Stimulated activated CD8-positive, alpha-beta memory T cell treated with anti-CD3 and anti-CD28 coated beads, Interleukin-12 subunit alpha, Interleukin-12 subunit beta, amount 100 ng/mL, for 24 hours (primary cell): Measurements from ENCODE around the gene HEXB.
"Not testable (repeated sequence)": the region's sequence is repeated elsewhere in the genome, so short reads cannot be mapped to it uniquely, and the experiment has no call there.

Experiments used
- DNase-seq: peaks from one replicate; pipeline ENCODE4 v3.0.0-alpha.2; 2020; ENCODE audit errors: extremely low read depth

The HEXB gene

GRCh38 chr5:74659172-74659571 is 25.9 kb upstream of the HEXB start:
- no peak for DNase-seq

DNA sequence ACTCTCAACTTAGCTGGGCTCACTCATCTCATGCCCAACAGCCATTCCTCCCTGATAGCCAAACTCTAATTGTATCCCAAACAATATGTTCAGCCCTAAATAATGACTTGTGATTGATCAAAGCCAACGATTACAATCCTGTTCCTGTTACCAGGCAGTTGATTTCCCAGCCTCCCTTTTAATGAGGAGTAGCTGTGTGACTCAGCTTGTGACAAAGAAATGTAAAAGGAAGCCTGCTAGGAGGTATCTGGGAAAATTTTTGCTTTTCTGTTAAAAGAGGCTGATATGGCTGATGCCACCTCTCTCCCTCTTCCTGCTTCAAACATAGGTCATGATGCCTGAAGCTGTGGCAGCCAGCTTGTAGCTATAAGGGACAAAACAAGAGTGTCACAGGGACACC is 24.9 kb upstream of the HEXB start:
- no peak for DNase-seq

DNA sequence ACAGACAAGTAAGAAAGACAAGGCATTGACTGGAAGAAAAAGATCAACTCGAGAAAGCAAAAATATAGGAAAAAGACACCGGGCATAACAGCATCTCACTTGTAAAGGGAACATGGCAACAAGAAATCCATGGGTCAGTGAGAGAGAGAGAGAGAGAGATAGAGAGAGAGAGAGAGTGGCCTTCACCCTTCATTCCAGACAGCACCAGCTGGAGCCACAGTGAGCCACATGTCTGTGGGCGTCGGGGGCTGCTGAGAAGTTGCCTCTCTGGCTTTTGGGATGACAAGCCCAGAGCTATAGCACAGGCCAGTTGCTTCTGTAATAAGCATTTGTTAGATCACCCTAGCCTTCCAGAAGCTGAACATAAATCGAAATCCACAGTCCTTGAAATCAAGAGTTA is 24.2 kb upstream of the HEXB start:
- no peak for DNase-seq

DNA sequence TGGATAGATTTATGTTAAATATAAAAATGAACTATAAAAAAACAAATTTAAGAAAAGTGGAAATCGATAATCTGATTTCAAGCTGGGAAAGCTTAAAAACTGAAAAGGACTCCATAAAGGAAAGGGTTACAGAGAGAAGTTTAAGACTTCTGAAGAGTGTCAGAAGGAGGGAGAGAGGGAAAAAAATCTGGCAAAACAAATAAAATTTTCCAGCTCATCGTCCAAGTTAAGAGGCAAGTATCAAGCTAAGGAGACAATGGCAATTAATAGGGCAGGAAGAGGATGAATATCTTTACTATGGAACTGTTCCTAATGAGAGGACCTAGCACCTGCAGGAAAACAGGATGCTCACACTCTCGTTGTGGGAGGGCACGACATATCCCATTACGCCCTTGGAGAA is 20.5 kb upstream of the HEXB start:
- DNase-seq: no peak

DNA sequence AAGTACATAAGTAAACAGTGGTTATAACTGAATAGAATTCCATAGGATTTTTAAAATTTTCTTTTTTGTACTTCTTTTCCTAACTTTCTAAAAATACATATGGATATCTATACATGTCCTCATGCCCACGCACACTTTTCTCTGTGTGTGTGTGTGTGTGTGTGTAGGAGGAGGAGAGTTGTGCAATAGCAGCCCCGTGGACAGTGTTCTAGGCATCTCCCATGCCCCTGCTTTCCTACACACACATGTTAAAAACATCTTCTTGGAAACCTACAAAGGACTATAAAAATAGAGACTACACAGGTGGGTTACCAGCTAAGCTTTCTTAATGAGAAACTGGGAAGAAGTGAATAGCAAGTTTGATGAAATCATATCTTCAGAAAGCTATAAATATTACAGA is 19.8 kb upstream of the HEXB start:
- DNase-seq: no peak

DNA sequence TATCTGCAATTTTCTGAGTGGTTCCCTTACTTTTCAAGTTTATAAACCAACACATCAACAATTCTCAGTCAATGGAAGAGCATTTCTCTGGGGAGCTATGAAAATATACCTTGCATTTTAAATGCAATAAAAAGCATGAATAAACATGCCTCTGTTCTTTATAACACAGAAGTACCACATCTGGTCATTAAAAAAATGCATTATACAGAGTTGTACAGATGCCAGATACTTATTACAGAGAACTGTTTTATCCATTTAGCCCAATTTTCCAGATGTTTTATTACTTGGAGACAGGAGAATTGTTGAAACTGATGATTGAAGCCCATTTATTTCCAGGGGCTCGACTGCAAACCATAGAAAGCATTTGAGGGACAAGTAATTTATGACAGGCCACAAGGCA is 19.2 kb upstream of the HEXB start:
- no peak for DNase-seq

DNA sequence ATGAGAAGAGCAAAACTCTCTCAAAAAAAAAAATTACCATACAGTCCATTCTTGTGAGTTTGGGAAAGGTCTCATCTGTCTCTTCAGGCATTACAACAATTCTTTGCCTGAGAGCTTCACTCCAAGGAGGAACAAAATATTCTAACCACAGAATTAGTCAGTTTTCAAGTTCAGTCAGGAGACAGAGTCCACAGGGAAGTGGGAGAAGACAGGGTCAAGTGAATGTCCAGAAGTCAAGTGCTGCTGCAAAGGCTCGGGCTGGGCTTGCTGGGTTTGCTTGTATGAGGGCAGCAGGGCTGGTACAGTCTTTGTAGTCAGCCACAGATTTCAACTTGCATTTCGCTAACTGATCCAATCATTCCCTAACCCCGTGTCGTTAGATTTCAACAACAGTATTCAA is 17.6 kb upstream of the HEXB start:
- DNase-seq: no peak

DNA sequence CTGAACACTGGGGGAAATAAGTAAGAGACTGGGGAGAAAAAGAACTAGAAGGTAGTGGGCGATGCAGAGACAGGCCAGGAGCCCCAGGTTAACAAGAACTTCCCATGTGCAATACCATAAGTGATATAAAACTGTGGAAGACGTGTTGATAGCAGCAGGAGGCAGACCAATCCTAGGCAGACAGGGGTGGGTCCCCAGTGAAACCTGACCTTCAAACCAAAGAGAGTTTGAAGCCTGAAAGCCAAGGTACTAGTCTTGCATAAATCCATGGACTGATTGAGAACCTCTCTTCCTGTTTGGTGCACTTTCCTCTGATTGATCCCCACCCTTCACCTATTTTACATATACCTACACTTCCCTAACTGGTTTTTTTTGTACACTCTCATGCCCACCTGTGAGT is 15.2 kb upstream of the HEXB start:
- DNase-seq: no peak

GRCh38 chr5:74670396-74671038 is 14.5 kb upstream of the HEXB start:
- DNase-seq: no peak

- DNase-seq: no peak
Observed at GRCh38 chr5:74672215-74672877, 12.7 kb upstream of the HEXB start.

DNA sequence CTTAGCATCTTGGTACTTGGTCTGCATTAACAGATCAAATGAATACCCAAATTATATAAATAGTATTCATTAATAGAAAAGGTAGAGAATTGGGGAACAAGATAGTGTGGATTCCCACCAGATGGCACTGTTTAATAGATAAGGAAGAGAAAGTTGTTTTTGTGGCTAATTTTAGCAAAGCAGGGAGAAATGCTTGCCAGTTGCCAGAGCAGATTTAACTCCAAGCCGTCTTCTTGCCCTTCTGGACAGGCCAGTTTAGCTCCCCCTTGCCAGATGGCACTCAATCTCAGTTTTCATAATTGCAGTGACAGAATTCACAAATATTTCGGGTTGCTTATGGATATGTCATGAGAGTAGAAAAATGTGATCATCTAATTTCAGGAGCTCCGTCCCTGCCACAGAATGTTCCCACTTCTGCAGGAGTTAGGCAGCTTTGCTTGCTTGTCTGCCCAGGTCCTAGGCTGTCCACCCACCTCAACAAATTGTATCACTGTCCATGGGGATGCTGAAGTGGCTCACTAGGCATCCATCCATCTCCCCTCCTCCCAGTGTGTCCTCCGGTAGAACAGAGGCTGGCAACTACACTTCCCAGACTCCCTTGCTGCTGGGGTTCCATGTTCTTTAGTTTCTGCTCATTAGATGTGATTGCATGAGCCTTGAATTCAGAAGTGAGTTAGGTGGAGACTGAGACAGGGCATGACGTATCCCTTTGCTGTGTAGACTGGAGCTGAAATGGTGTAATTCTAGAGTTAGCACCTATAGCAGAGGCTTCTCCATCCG is 11.8 kb upstream of the HEXB start:
- no peak for DNase-seq

DNA sequence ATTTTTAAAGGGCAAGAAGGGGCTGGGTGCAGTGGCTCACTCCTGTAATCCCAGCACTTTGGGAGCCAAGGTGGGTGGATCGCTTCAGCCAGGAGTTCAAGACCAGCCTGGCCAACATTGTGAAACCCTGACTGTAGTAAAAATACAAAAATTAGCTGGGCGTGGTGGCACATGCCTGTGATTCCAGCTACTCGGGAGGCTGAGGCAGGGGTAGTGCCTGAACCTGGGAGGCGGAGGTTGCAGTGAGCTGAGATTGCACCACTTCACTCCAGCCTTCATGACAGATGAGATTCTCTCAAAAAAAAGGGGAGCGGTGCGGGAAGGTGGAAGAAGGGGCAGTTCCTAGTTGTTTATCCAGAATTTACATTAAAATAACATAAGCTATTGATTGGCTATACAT is 8.6 kb upstream of the HEXB start:
- not testable (repeated sequence) for DNase-seq

DNA sequence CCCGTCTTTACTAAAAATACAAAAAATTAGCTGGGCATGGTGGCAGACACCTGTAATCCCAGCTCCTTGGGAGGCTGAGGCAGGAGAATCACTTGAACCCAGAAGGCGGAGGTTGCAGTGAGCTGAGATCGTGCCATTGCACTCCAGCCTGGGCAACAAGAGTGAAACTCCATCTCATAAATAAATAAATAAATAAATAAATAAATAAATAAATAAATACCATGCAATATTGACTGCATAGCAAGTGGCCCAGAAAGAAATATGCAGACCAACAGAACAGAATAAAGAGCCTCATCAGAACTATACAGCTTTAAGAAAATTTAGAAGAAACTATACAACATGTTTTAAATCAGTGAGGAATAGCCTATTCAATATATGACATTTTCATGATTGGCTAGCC is 6.9 kb upstream of the HEXB start:
- DNase-seq: not testable (repeated sequence)

DNA sequence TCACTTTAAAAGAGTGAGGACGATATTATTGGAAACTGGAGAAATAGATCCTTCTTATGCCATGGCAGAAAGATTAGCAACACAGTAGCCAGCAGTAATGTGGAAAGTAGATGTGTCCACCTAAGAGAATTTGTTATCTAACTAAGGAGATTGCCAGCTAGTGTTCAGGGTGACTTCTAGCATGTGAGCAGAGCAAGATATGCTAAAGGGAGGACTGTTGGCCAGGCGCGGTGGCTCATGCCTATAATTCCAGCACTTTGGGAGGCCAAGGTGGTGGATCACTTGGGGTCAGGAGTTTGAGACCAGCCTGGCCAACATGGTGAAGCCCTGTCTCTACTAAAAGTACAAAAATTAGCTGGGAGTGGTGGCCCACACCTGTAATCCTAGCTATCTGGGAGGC is 5.7 kb upstream of the HEXB start:
- DNase-seq: not testable (repeated sequence)

GRCh38 chr5:74679966-74680365 is 5.1 kb upstream of the HEXB start:
- no peak for DNase-seq

GRCh38 chr5:74685979-74686631 is 1.1 kb downstream of the HEXB start:
- DNase-seq: no peak

- no peak for DNase-seq
Observed at GRCh38 chr5:74686962-74687751, 2.1 kb downstream of the HEXB start.

DNA sequence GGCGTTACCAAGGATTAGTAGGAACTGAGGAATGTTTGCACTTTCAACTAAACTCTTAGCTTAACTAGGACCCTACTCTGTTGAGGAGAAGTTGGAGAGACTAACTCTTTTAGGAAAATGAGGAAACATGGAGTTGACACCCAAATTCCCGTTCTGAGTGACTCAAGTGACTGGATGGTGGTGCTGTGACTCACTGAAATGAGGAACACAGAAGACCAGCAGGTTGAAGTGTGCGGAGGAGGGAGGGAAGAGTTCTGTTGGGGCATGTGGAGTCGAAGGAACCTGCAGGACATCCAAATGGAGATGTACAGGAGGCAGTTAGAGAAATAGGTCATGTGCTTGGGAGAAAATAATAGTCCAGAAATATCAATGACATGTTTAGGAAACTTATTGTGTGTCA is 8.2 kb downstream of the HEXB start:
- no peak for DNase-seq

DNA sequence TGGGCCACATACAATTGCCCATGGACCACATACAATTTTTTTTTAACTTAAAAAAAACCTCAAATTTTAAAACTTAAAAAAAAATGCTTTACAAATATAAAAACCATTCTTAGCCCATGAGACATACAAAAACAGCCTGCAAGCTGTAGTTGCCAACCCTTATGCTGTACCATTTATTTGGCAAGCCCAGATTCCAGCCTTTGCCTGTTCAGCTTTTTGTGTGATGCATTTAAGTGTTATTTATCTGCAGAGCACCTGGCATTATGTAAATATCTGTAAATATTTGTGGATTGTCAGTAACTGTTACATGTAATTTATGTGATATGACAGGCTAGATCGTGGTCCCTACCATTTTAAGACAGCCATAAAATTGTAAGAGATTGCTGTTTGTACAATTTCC is 32.6 kb downstream of the HEXB start:
- DNase-seq: no peak

DNA sequence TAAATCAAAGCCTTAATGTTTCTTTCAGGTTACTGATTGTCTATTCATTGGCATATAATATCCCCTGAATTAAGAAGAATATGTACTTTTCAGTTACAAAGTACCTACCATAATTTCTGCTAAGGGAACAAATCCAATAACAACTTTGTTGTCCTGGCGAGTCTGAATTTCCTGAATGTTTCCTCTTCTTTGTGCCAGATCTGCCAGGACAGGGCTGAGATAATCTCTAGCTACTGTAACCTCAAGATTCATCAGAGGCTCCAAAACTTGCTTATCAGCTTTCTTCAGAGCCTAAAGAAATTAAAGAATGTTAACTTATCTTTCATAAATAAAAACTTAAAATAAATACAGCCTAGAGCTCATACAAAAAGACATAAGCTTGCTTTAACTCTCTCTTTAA is 37.2 kb downstream of the HEXB start:
- no peak for DNase-seq

DNA sequence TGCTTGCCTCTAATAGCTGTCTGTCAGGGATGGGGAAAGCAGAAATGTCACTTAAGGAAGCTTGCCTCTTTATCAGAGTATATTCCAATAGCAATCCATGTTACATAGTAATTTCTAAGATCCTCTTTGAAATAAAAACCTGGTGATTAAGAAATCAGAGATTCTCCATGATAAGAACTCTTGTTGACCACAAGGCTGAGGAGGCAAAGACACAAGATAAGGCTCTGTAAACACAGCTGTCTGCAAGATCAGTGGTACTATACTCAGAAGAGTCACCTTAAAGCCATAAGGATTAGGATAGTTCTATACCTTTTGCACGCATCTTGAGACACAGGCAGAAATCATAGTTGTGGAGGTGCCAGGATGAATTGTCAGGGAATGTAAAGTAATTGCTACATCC is 40.3 kb downstream of the HEXB start:
- DNase-seq: no peak

- no peak for DNase-seq
Observed at GRCh38 chr5:74736759-74737158, 51.7 kb downstream of the HEXB start.
